CD1c-positive myeloid dendritic cell (primary cell): ENCODE results near the gene IQGAP2.
A peak's percentile ranks its signal among the peaks of the same experiment; 100 is the strongest.
"Not testable (repeated sequence)": the region's sequence is repeated elsewhere in the genome, so short reads cannot be mapped to it uniquely, and the experiment has no call there.

Source experiments
- DNase-seq: peaks from one replicate; pipeline ENCODE4 v3.0.0-alpha.2; 2016; ENCODE audit errors: extremely low spot score

IQGAP2 gene

GRCh38 chr5:76402886-76403765 lies at the start of gene IQGAP2:
Gene IQGAP2, plus strand, starts transcription at chr5:76403285. Its CDS starts 261 bp downstream, at chr5:76403546.
- DNase-seq: peak; percentile 95

GRCh38 chr5:76356887-76357286 lies 46.2 kb upstream of the IQGAP2 start:
- DNase-seq: no peak

GRCh38 chr5:76363352-76364225 lies 39.5 kb upstream of the IQGAP2 start:
- peak; percentile 29 for DNase-seq

- no peak for DNase-seq
Measured at GRCh38 chr5:76364226-76364589, 38.9 kb upstream of the IQGAP2 start.

- peak; percentile 25 for DNase-seq
Measured at GRCh38 chr5:76365561-76365960, 37.5 kb upstream of the IQGAP2 start.

- no peak for DNase-seq
Measured at GRCh38 chr5:76366596-76366995, 36.5 kb upstream of the IQGAP2 start.

GRCh38 chr5:76367623-76368371 lies 35.3 kb upstream of the IQGAP2 start:
- peak; percentile 25 for DNase-seq

GRCh38 chr5:76368941-76369340 lies 34.1 kb upstream of the IQGAP2 start:
- DNase-seq: no peak

- DNase-seq: not testable (repeated sequence)
Measured at GRCh38 chr5:76369668-76370067, 33.4 kb upstream of the IQGAP2 start.

- no peak for DNase-seq
Measured at GRCh38 chr5:76371960-76372322, 31.1 kb upstream of the IQGAP2 start.

GRCh38 chr5:76372323-76373054 lies 30.6 kb upstream of the IQGAP2 start:
- DNase-seq: peak; percentile 24

- no peak for DNase-seq
Measured at GRCh38 chr5:76376148-76376865, 26.8 kb upstream of the IQGAP2 start.

GRCh38 chr5:76376866-76377230 lies 26.2 kb upstream of the IQGAP2 start:
- no peak for DNase-seq

- DNase-seq: no peak
Measured at GRCh38 chr5:76378355-76378754, 24.7 kb upstream of the IQGAP2 start.

- no peak for DNase-seq
Measured at GRCh38 chr5:76379316-76379715, 23.8 kb upstream of the IQGAP2 start.

- no peak for DNase-seq
Measured at GRCh38 chr5:76379855-76380254, 23.2 kb upstream of the IQGAP2 start.

GRCh38 chr5:76380346-76381066 lies 22.6 kb upstream of the IQGAP2 start:
- DNase-seq: no peak

GRCh38 chr5:76383126-76383832 lies 19.8 kb upstream of the IQGAP2 start:
- no peak for DNase-seq

GRCh38 chr5:76384189-76384588 lies 18.9 kb upstream of the IQGAP2 start:
- DNase-seq: no peak
